IMR-90 (cell line): ENCODE results near the gene BCL11B. TPM values are rescaled to one million over a fixed set of nuclear protein-coding genes. Genes with fewer than 3 reads are reported as not detected.

ENCODE experiments used
- ATAC-seq: fragments of 200-7000 bp; cut with Tn5 transposase; 2 replicates; pipeline ENCODE4 v1.9.1; 2020; ENCODE audit warnings: low read depth, mild to moderate bottlenecking, moderate library complexity
- BruUV-seq: library from RNA; stranded (reverse); fragments of 400-500 nt; replicated peaks from 2 replicates; lab custom pipeline; 2021; lab: Mats Ljungman, UMichigan
- CTCF ChIA-PET: fragments of 300-600 bp; formaldehyde crosslinking; extraction: SDS; loops from one replicate; lab custom pipeline; 2021; ENCODE audit warnings: antibody characterized with exemption; lab: Yijun Ruan, JAX
- POLR2A ChIA-PET: fragments of 300-600 bp; sonication (Branson Sonifier 250); formaldehyde crosslinking; loops from one replicate; lab custom pipeline; 2022; ENCODE audit warnings: antibody characterized with exemption; ENCODE audit not compliant: unreplicated experiment; lab: Charles Lee
- DNase-seq: peaks from one replicate; pipeline ENCODE4 v3.0.0; 2013
- H2AFZ ChIP-seq: replicated peaks from 2 replicates; pipeline ENCODE3; 2013; ENCODE audit warnings: low read length, mild to moderate bottlenecking; ENCODE audit not compliant: poor library complexity
- H2AK5ac ChIP-seq: 2 replicates; pipeline ENCODE4 v1.6.1; 2013; ENCODE audit warnings: low read depth, low read length, inconsistent platforms
- H2AK9ac ChIP-seq: replicated peaks from 2 replicates; pipeline ENCODE3; 2013; ENCODE audit warnings: mild to moderate bottlenecking, low read depth, low read length, moderate library complexity; ENCODE audit not compliant: poor library complexity
- H2BK120ac ChIP-seq: 2 replicates; pipeline ENCODE4 v1.6.1; 2013; ENCODE audit warnings: low read depth, low read length, inconsistent platforms
- H2BK15ac ChIP-seq: 3 replicates; pipeline ENCODE4 v1.6.1; 2013; ENCODE audit warnings: low read depth, low read length, inconsistent platforms
- H2BK20ac ChIP-seq: 2 replicates; pipeline ENCODE4 v1.6.1; 2013; ENCODE audit warnings: low read depth, mild to moderate bottlenecking, inconsistent platforms, low read length, moderate library complexity
- H2BK5ac ChIP-seq: 2 replicates; pipeline ENCODE4 v1.6.1; 2013; ENCODE audit warnings: mild to moderate bottlenecking, low read depth, low read length, inconsistent platforms; ENCODE audit not compliant: poor library complexity, severe bottlenecking
- H3K14ac ChIP-seq: replicated peaks from 2 replicates; pipeline ENCODE4 v1.6.1; 2013; ENCODE audit warnings: low read depth, low read length, inconsistent platforms
- H3K18ac ChIP-seq: 2 replicates; pipeline ENCODE4 v1.6.1; 2013; ENCODE audit warnings: low read depth, low read length, control low read depth
- H3K23ac ChIP-seq: 2 replicates; pipeline ENCODE4 v1.6.1; 2013; ENCODE audit warnings: low read depth, low read length, inconsistent platforms
- H3K27ac ChIP-seq: 2 replicates; pipeline ENCODE4 v1.5.1; 2013; ENCODE audit warnings: mild to moderate bottlenecking, control low read depth, low read length; ENCODE audit not compliant: insufficient read depth
- H3K27me3 ChIP-seq: 2 replicates; pipeline ENCODE4 v1.6.1; 2013; ENCODE audit warnings: low read length; ENCODE audit not compliant: control insufficient read depth, insufficient read depth
- H3K36me3 ChIP-seq: 2 replicates; pipeline ENCODE4 v1.6.1; 2013; ENCODE audit warnings: low read length, mixed read lengths; ENCODE audit not compliant: control insufficient read depth, insufficient read depth
- H3K4ac ChIP-seq: 2 replicates; pipeline ENCODE4 v1.6.1; 2013; ENCODE audit warnings: low read depth, low read length, inconsistent platforms
- H3K4me1 ChIP-seq: 2 replicates; pipeline ENCODE4 v1.6.1; 2013; ENCODE audit warnings: low read length, mixed read lengths; ENCODE audit not compliant: control insufficient read depth, insufficient read depth
- H3K4me2 ChIP-seq: 2 replicates; pipeline ENCODE4 v1.6.1; 2013; ENCODE audit warnings: low read depth, mild to moderate bottlenecking, control low read depth, low read length, moderate library complexity
- H3K4me3 ChIP-seq: 2 replicates; pipeline ENCODE4 v1.5.1; 2013; ENCODE audit warnings: low read depth, mild to moderate bottlenecking, control low read depth, low read length, moderate library complexity; ENCODE audit not compliant: insufficient read depth
- H3K56ac ChIP-seq: 2 replicates; pipeline ENCODE4 v1.6.1; 2013; ENCODE audit warnings: low read length, inconsistent platforms; ENCODE audit not compliant: insufficient read depth; ENCODE audit errors: extremely low read depth
- H3K79me1 ChIP-seq, 2 experiments: 2 replicates each; pipeline ENCODE4 v1.6.1; 2013; ENCODE audit warnings: low read length in 2 of 2, inconsistent platforms in 1 of 2, low read depth in 1 of 2
- H3K9ac ChIP-seq: 2 replicates; pipeline ENCODE4 v1.6.1; 2013; ENCODE audit warnings: low read depth, low read length, control low read depth
- H3K9me1 ChIP-seq: 2 replicates; pipeline ENCODE4 v1.6.1; 2013; ENCODE audit warnings: low read length, inconsistent platforms; ENCODE audit not compliant: insufficient read depth
- H3K9me3 ChIP-seq: 2 replicates; pipeline ENCODE4 v1.6.1; 2013; ENCODE audit warnings: low read length; ENCODE audit not compliant: control insufficient read depth, insufficient read depth
- H4K20me1 ChIP-seq: 2 replicates; pipeline ENCODE4 v1.6.1; 2013; ENCODE audit warnings: low read length, inconsistent platforms; ENCODE audit not compliant: insufficient read depth
- H4K5ac ChIP-seq: 2 replicates; pipeline ENCODE4 v1.6.1; 2013; ENCODE audit warnings: mild to moderate bottlenecking, low read depth, low read length, control low read depth
- H4K8ac ChIP-seq, 2 experiments: 2 replicates each; pipeline ENCODE4 v1.6.1; 2013; ENCODE audit warnings: low read depth in 2 of 2, low read length in 2 of 2, control low read depth in 1 of 2, inconsistent platforms in 1 of 2
- H4K91ac ChIP-seq: 2 replicates; pipeline ENCODE4 v1.6.1; 2013; ENCODE audit warnings: low read depth, low read length, inconsistent platforms; ENCODE audit not compliant: insufficient read depth
- CEBPB ChIP-seq: IDR thresholded peaks from 2 replicates; pipeline ENCODE4 v1.6.1; 2012; ENCODE audit warnings: low read depth, low read length, improper control_type of control experiment
- MAZ ChIP-seq: IDR thresholded peaks from 2 replicates; pipeline ENCODE4 v1.6.1; 2012; ENCODE audit warnings: low read depth, mild to moderate bottlenecking, low read length, improper control_type of control experiment, moderate library complexity, borderline replicate concordance
- WGBS, 2 experiments: methylation state at CpG; one replicate each; pipeline versions ENCODE4 v1.1.5 to v1.1.7; 2013; ENCODE audit warnings: missing lambda C conversion rate in 2 of 2; ENCODE audit not compliant: insufficient read length in 1 of 2; ENCODE audit errors: extremely low coverage in 2 of 2; 5-methylcytosine and 5-hydroxymethylcytosine counted together
- dilution Hi-C: fragments of 300-500 bp; cut with HindIII; formaldehyde crosslinking; loops from one replicate; pipeline ENCODE4 v1.14.3; 2018; ENCODE audit warnings: low sequenced_read_pairs; ENCODE audit not compliant: unreplicated experiment
- in situ Hi-C: fragments of 300-500 bp; cut with MboI; formaldehyde crosslinking; loops from 3 replicates; pipeline ENCODE4 v1.14.3; 2019; ENCODE audit warnings: low sequenced_read_pairs, inconsistent platforms, mixed read lengths
- intact Hi-C: fragments of 100-400 bp; cut with micrococcal nuclease; formaldehyde crosslinking; loops from 2 replicates; pipeline ENCODE4 v1.10.0; 2022
- polyA plus RNA-seq, 3 experiments: library from polyadenylated mRNA; depleted of rRNA; stranded (reverse); fragments of >200 nt; gene quantifications; 2 replicates each; pipeline ENCODE4 v1.2.3, GENCODE V29; 2012; ENCODE audit warnings: low replicate concordance in 1 of 3
- total RNA-seq: library from RNA; depleted of rRNA; stranded (reverse); fragments of >200 nt; gene quantifications from 2 replicates; pipeline ENCODE4 v1.2.3, GENCODE V29; 2012

BCL11B gene
- total and polyA plus RNA-seq, 2 of the 4 experiments (the other 2 are of a cell fraction) = under 0.01 TPM; not detected in 1

- TF ChIP-seq CEBPB (no peak), MAZ (no peak)
- no peak overlapping the region for H2BK20ac ChIP-seq
- no peak for ATAC-seq
- no peak overlapping the region for H3K4me2 ChIP-seq
- ChIA-PET CTCF (no interaction called here), POLR2A (no interaction called here)
- H3K4me3 ChIP-seq = no peak overlapping the region
- no peak for DNase-seq
- H2BK120ac ChIP-seq = no peak overlapping the region
- H2AK9ac ChIP-seq = no peak overlapping the region
- no peaks in the 10 kb centered on the region for H3K9me1 ChIP-seq
- no peak overlapping the region for H3K56ac ChIP-seq
- H3K4ac ChIP-seq = no peak overlapping the region
- in situ Hi-C loops = no loop called here
- no peak overlapping the region for H2BK5ac ChIP-seq
- no peak overlapping the region for H4K5ac ChIP-seq
- no peaks in the 10 kb centered on the region for H3K27me3 ChIP-seq
- dilution Hi-C loops = no loop called here
- H3K14ac ChIP-seq = no peak overlapping the region
- no peak overlapping the region for H3K23ac ChIP-seq
- no peak overlapping the region for H4K91ac ChIP-seq
- WGBS, 2 experiments = 53% methylated on average over 4 of the region's 17 CpGs; no CpG with 5 or more reads in 1 of the 2 experiments
- H3K9me3 ChIP-seq = peaks cover 51% of the 10 kb centered on the region
- no peak overlapping the region for H3K27ac ChIP-seq
- no peaks in the 10 kb centered on the region for H4K20me1 ChIP-seq
- no peak overlapping the region for H2AFZ ChIP-seq
- H3K4me1 ChIP-seq = no peaks in the 10 kb centered on the region
- no peak overlapping the region for H3K9ac ChIP-seq
- no TSS peak for BruUV-seq
- no peak overlapping the region for H2AK5ac ChIP-seq
- no peak overlapping the region for H3K18ac ChIP-seq
- no peak overlapping the region for H4K8ac ChIP-seq
- H3K79me1 ChIP-seq = no peaks in the 10 kb centered on the region
- no peaks in the 10 kb centered on the region for H3K36me3 ChIP-seq
- H2BK15ac ChIP-seq = no peak overlapping the region
- intact Hi-C loops = no loop called here
These were observed 151.3 kb downstream of the BCL11B start for GRCh38 chr14:99120526-99121318.
